Measurements from ENCODE around the gene MEGF6. TPM values are rescaled to one million over a fixed set of nuclear protein-coding genes. Genes with fewer than 3 reads are reported as not detected.

MEGF6 gene, protein sequence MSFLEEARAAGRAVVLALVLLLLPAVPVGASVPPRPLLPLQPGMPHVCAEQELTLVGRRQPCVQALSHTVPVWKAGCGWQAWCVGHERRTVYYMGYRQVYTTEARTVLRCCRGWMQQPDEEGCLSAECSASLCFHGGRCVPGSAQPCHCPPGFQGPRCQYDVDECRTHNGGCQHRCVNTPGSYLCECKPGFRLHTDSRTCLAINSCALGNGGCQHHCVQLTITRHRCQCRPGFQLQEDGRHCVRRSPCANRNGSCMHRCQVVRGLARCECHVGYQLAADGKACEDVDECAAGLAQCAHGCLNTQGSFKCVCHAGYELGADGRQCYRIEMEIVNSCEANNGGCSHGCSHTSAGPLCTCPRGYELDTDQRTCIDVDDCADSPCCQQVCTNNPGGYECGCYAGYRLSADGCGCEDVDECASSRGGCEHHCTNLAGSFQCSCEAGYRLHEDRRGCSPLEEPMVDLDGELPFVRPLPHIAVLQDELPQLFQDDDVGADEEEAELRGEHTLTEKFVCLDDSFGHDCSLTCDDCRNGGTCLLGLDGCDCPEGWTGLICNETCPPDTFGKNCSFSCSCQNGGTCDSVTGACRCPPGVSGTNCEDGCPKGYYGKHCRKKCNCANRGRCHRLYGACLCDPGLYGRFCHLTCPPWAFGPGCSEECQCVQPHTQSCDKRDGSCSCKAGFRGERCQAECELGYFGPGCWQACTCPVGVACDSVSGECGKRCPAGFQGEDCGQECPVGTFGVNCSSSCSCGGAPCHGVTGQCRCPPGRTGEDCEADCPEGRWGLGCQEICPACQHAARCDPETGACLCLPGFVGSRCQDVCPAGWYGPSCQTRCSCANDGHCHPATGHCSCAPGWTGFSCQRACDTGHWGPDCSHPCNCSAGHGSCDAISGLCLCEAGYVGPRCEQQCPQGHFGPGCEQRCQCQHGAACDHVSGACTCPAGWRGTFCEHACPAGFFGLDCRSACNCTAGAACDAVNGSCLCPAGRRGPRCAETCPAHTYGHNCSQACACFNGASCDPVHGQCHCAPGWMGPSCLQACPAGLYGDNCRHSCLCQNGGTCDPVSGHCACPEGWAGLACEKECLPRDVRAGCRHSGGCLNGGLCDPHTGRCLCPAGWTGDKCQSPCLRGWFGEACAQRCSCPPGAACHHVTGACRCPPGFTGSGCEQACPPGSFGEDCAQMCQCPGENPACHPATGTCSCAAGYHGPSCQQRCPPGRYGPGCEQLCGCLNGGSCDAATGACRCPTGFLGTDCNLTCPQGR (N-terminal part only)
- total RNA-seq = 5.3 TPM

DNA sequence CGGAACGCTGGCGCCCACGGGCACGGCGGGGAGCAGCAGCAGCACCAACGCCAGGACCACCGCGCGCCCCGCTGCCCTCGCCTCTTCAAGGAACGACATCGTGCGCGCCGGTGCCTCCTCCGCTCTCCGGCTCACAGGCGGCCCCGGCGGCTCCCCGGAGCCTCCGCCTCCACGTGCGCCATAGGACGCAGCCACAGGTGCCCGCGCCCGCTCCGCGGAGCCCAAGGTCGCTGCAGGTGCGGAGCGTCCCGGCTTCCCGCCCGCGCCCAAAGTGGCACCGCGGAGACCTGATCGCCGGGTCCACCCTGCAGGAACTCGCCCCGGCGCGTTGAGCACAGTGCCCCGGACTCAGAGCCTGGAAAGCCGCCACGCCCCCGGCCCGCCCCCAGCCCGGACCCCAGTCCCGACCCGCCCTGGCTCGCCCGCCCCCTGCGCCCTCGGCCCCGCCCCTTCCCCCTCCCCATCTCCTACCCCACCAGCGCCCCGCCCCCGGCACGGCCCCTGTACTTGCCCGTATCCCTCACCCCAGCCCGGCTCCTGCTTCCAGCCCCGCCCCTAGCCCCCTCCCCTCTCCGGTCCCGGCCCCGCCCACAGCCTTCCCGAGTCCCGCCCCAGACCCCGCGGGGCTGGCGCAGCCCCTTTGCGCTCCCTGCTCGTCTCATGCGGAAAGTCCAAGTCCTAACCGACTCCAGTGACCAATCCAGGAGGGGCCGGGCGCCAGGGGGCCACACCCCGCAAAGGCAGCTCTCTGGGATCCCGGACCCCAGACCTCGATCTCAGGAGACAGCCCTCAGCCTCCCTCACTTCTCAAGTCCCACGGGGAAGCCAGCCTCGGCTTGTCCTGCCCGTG is at the start of gene MEGF6:
Gene MEGF6 (minus strand): TSS at position 339 of the 850 bp plus-strand sequence. CDS start 240 bp downstream, at position 99.
- DNase-seq (ENCODE audit: low spot score in 2 of 2) = peak in 1 of 2 donors; percentile 78
- no peak for FAIRE-seq

DNA sequence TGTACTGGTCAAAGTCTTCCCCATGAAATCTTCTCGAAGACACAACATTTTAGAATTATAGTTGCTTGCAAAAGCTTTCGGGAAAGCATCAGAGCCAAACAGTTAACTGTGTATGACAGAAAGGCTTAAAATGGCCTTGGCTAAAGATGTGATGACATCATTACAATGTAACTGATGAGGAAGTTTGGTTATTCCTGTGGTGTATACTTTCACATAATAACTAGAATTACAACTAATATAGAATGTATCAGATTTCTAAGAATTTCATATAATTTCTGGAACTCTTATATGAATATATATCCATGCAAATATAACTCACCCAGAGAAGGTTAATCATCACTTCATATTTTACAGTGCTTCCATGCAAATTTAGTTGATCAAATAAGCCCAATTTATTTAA is 49.4 kb upstream of the MEGF6 start:
- FAIRE-seq (no peak), DNase-seq (ENCODE audit: low spot score in 2 of 2) (no peak)

DNA sequence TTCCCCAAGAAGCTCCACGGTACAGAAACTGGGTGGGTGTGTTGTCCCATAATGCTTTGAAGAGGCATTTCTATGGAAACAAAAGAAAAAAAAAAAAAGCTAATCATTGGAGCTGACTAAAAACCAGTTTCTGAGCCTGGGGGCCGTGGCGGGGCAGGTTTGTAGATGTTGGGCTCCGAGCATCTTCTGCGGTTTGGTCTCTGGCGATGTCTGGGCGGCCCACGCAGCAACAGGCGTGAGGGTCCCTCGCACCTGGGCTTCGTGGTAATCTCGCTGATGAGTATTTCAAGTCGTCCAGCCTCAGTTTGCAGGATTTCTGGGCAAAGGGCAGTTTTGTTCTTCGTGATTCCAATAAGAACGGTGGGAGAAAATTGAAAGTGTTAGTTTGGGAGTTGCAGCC is 47.8 kb upstream of the MEGF6 start:
- FAIRE-seq (no peak), DNase-seq (ENCODE audit: low spot score in 2 of 2) (no peak)

DNA sequence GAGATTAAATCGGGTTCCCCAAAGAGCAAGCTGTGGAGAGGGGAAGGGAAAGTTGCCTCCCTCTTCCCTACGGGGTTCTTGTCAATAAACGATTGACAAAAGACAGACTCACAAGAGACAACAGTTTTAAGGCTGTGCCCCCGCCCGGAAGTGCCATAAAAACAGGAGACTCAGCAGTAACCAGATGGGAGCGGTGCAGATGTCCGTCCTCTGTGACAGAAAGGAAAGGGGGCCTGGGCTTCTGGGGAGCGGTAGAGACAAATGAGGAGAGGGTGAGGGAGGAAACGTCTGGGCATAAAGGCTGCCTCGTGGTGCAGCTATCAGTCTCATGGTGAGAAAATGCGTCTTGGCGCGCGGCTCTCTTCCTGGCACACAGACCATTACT is 46.9 kb upstream of the MEGF6 start:
- FAIRE-seq = no peak

DNA sequence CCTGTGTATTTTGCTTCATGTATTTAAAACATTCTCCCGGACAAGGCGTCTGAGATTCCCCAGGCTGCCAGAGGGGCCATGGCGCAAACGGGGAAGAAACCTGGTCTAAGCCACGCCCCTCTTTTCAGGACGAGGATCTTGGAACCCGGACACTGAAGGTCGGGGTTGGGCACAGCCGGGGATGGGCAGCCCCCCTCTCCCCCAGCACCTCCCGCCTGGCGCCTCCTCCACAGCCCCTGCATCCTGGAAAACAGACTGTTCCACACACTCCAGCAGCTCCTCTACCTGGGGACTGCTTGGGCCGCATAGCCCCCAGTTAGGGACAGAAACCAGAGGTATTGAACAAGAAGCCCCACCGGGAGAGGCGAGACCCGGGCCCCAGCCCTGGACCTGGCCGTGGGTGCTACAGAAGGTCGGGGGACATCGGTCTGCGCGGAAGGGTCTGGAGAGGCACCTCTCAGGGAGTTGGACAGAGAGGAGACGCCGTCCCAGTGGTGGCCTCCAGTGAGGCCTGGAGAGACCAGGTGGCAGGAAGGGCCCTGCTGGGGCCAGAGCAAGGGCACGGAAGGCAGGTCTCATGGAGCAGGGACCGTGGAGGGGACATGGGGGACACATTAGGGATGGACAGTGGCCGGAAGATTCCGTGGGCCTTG is 46.4 kb upstream of the MEGF6 start:
- FAIRE-seq (no peak), DNase-seq (ENCODE audit: low spot score in 2 of 2) (no peak)

More for the DNA sequence above, 46.9 kb upstream of the MEGF6 start:
- DNase-seq (ENCODE audit: low spot score in 2 of 2) = no peak

DNA sequence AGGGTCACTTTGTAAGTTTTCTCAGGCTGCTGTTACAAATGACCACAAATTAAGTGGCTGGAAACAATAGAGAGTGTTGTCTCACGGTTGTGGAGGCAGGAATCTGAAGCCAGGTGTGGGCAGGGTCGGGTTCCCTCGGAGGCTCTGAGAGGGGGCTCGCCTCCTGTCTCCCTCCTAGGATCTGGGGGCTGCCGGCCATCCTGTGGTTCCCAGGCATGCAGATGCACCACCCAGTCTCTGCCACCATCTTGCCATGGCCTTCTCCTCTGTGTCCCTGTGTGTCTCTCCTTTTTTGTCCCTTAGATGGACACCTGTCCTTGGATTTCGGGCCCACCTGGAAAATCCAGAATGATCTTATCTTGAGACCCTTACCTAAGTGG is 45.8 kb upstream of the MEGF6 start:
- DNase-seq (ENCODE audit: low spot score in 2 of 2) (no peak), FAIRE-seq (no peak)

DNA sequence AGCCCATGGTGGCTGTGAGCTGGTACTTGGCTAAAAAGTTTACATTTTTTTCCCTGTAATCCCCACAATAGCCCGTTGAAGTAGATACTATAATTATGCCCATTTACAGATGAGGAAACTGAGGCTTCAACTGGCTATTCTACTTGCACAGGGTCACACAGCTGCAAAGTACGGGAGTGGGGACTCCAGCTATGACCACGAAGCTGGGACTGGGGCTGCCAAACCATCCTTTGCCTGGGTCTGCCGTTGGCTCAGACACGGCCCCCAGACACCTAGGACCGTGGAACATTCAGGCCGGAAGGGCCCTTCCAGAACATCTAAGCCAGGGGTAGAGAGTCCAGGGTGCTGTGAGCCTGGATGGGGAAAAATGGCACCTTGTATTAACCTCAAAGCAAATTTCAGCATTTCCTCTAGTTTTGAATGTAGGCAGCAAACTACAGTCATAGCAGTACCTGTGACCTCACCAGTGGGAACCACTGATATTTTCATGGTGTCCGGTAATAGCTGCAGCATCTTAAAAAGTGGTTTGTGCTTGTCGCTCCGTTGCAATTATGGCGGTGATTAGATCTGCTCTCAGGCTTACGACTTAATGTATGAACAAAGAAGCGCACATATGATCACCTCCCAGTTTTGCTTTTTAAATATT is 45.3 kb upstream of the MEGF6 start:
- FAIRE-seq = no peak
- no peak for DNase-seq (ENCODE audit: low spot score in 2 of 2)

DNA sequence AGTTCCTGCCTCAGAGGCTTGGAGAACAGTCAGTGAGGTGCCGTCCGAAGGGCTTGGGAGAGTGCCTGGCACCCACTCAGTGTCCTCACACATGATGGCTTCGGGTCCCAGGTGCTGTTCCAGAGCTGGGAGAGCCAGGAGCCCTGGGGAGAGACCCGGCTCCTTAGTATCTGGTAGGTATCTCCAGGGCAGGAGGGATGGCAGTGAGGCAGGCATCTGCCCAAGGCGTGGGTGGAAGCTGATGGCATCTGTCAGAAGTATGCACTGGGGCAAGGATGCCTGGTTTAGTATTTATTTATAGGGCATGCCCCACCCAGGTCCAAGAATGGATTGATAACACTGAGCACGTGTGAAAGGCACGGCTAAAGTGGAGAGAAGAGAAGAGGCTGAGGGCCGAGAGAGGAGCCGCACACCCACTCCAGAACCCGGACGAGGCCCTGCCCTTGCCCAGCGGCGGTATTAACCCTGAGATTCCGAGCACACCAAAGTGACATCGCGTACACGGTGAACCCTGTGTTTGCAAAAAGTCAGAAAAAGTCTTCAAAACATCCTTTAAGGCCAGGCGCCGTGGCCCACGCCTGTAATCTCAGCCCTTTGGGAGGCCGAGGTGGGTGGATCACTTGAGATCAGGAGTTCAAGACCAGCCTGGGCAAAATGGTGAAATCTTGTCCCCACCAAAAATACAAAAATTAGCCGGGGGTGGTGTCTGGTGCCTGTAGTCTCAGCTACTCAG is 43.4 kb upstream of the MEGF6 start:
- FAIRE-seq = no peak
- no peak for DNase-seq (ENCODE audit: low spot score in 2 of 2)

DNA sequence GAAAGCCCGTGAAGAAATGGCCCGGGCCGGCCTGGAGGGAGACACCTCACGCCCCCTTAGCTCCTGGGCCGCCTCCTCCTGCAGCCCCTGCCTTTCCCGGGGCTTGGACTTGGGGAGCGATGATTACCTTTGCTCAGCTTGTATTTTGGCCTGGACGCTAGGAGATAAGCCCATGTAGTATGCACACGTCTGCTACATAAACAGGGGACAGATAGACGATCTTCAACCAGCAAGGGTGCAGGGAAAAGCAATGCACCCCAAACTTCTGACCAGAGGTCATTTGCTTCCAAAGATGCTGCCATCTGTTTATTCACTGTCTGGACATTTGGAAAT is 41.9 kb upstream of the MEGF6 start:
- FAIRE-seq = no peak
- no peak for DNase-seq (ENCODE audit: low spot score in 2 of 2)

DNA sequence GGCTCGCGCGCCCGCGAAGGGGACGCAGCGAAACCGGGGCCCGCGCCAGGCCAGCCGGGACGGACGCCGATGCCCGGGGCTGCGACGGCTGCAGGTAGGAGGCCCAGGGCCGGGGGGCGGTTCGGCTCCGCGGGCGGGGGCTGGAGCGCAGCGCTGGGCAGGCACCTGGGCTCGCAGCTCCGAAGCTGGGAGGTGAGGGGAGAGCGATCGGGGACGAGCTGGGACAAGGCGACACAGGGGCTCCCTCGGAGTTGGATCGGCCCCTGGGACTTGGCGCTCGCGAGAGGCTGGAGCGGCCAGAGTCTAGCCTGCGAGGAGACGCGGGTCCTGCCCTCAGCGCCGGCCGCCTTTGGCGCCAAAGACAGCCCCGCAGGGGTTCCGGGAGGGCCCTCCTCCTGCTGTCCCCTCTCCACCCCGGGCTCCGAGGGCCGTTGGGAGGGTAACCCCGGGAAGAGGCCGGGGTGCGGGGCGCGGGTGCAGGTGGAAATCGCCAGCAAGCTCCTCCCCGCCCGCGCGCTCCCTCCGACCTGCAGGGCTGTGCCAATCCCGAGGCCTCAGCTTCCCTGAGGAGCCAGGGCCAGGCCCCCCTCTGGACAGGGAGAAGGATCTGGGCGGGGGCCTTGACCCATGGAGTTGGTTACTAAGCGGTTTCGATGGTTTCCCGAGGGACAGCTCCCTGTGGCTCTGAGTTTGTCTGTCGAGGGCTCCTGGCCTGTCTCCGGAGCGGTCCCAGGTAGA is 41.4 kb upstream of the MEGF6 start:
- no peak for FAIRE-seq
- DNase-seq (ENCODE audit: low spot score in 2 of 2) = no peak

DNA sequence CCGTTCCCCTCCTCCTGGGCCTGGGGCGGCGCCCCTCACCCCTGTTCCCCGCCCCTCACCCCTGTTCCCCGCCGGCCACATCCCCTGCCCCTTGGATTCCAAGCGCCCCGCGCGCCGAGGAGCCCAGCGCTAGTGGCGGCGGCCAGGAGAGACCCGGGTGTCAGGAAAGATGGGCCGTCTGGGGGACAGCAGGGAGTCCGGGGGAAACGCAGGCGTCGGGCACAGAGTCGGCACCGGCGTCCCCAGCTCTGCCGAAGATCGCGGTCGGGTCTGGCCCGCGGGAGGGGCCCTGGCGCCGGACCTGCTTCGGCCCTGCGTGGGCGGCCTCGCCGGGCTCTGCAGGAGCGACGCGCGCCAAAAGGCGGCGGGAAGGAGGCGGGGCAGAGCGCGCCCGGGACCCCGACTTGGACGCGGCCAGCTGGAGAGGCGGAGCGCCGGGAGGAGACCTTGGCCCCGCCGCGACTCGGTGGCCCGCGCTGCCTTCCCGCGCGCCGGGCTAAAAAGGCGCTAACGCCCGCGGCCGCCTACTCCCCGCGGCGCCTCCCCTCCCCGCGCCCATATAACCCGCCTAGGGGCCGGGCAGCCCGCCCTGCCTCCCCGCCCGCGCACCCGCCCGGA is 40.7 kb upstream of the MEGF6 start, which contains the start of gene TP73:
Gene TP73 (plus strand): TSS at position 587 of the 618 bp plus-strand sequence. CDS start 29,850 bp downstream, outside the sequence.
- DNase-seq (ENCODE audit: low spot score in 2 of 2) (peak in 1 of 2 donors; percentile 49), FAIRE-seq (no peak)

DNA sequence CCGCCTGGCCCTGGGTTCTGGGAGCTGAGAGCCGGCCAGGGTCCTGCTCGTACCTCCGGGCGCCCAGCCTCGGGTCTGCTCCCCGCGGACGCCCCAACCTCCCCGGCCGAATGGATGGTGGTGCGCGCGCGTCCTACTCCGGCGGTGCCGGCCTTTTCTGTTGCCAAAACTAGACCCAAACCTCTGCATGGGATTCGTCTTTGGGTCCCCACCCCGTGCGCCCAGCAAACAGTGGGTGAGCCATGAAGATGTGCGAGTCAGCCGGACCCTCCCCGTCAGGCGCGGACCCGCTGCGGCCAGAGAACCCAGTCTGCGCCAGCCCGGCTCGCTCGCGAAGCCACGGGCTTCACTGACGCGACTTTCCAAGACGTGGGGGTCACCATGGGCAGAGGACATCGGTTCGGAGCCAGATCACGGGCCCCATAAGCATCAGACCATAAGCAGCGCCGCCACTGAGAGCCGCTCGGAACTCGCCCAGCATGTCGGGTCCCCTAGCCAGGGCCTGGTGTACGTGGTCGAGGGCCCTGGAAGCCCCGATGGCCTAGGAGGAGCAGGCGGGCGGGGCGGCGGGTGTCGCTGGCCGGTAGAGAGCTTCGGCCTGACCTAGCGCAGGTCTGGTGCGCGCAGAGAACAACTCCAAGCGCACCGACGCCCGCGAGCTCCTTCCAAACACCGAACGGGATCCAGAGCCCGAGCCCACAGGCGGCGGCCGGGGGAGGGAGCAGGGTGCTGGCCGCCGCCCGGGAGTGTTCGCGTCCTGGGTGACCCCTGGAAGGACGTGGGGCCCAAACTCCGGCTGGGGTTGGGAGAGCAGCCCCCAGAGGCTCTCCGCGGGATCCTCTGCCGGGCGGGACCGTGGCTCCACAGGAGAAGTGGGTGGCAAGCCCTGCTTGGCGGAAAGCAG is 40.0 kb upstream of the MEGF6 start:
- DNase-seq (ENCODE audit: low spot score in 2 of 2) (no peak), FAIRE-seq (no peak)

DNA sequence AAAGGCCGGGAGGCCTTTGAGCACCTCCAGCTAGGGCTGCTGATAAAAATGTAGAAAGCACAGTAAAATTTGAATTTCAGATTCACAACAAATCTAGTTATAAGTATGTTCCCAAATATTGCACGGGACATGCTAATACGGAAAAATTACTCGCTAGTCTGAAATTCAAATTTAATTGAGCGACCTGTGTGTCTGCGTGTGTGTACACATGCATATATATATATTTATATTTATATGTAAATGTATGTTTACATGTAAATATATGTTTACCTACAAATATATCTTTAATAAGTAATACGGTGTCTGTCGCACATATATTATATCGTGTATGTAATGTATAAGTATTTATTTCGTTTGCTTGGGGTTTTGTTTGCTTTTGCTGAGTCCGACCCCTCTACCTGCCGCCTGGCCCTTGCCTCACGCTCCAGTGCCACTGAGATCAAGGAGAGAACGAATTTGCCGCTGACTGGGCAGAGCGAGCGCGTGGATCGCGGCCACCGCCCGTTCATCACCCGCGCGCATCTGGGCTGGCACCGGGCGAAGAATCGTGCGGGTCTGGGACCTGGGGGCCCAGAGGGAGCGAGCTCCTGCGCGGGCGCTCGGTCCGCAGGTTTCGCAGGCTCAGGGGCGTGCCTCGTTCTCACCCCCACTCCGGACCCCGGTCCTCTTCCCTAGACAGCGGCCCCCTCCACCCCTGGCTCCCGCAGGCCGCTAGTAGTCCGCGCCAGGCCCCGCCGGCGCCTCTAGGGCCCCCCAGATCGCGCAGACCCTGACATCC is 39.1 kb upstream of the MEGF6 start:
- DNase-seq (ENCODE audit: low spot score in 2 of 2) (no peak), FAIRE-seq (no peak)

DNA sequence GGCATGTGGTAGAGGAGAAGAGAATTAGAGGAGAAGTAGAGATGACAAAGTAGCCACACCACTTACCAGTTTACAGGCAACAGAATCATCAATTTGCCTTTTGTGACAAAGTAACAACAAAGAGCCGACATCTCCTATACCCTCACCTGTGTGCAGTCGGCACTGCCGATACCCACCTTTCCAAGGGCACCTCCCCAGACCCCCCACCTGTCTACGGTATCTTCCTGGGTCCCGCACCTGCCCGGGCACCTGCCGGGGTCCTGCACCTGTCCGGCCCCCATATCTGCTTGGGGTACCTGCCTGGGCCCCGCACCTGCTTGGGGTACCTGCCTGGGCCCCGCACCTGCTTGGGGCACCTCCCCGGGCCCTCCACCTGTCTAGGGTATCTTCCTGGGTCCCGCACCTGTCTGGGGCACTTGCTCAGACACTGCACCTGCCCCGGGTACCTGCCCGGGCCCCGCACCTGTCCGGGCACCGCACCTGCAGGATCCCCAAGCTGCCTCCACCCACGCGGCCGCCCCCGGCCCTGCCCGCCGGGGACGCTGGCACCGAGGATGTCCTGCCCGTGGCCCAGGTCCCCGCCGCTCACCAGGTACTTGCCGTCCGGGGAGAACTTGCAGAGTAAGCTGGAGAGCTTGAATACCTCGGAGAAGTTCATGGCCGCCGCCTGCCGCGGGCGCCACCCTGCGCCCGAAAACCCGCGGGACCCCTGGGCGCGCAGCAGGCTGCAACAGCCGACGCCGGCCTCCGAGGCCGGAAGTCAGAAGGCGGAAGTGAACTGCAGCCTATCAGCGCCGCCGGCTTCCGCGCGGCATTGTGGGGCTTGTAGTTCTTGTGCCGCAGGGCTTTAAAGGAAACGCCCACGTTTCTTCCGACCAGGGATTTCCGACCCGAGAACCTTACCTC is 38.3 kb upstream of the MEGF6 start, which contains the start of gene WRAP73:
Gene WRAP73 (minus strand): TSS at position 762 of the 906 bp plus-strand sequence. CDS start 104 bp downstream, at position 658.
- FAIRE-seq = no peak

More for the DNA sequence above, 38.3 kb upstream of the MEGF6 start, which contains the start of gene WRAP73:
- DNase-seq (ENCODE audit: low spot score in 2 of 2) = peak; percentile 97

All from frontal cortex (tissue), 4 donors.